GM12891 (cell line): ENCODE measurements around the gene MIGA1.

Experiments used
- POLR2A ChIP-seq: IDR thresholded peaks from 2 replicates; pipeline ENCODE4 v1.6.1; 2011; ENCODE audit warnings: low read depth, low read length, control low read depth
- POLR2AphosphoS5 ChIP-seq: IDR thresholded peaks from 2 replicates; pipeline ENCODE4 v1.6.1; 2011; ENCODE audit warnings: low read depth, low read length, control low read depth
- POU2F2 ChIP-seq: IDR thresholded peaks from 2 replicates; pipeline ENCODE4 v1.6.1; 2011; ENCODE audit warnings: low read depth, mild to moderate bottlenecking, control low read depth, low read length, moderate library complexity
- SPI1 ChIP-seq: IDR thresholded peaks from 2 replicates; pipeline ENCODE4 v1.6.1; 2011; ENCODE audit warnings: low read depth, low read length, control low read depth
- TAF1 ChIP-seq: IDR thresholded peaks from 2 replicates; pipeline ENCODE4 v1.6.1; 2011; ENCODE audit warnings: low read depth, low read length, control low read depth

DNA sequence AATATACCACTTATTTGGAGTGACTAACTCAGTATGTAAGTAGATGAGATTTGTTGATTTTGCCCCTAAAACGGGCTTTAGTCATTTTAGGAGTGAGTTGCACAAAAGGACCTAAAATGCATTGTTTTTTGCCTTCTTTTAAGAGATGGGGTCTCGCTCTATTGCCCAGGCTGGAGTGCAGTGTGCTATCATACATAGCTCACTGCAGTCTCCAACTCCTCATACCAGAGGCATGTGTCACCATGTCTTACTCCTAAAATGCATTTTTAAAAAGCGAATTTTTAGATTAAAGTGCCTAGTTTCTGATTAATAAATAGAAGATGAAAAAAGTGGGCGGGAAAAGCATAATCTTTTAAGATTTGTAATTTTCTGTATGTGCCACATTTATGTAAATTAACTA is 97.4 kb downstream of the MIGA1 start:
- TF ChIP-seq POLR2A: no peak
- no peak for TF ChIP-seq POLR2AphosphoS5
- no peak for TF ChIP-seq TAF1
- TF ChIP-seq POU2F2: no peak
- TF ChIP-seq SPI1: no peak
